MV-4-11 (cell line): ENCODE results near the gene GSTO1.

Source experiments
- DNase-seq: peaks from one replicate; lab custom pipeline; 2025; lab: John Stamatoyannopoulos, UW

Gene GSTO1

GRCh38 chr10:104306897-104307296 is 52.2 kb downstream of the GSTO1 start:
- no peak for DNase-seq

DNA sequence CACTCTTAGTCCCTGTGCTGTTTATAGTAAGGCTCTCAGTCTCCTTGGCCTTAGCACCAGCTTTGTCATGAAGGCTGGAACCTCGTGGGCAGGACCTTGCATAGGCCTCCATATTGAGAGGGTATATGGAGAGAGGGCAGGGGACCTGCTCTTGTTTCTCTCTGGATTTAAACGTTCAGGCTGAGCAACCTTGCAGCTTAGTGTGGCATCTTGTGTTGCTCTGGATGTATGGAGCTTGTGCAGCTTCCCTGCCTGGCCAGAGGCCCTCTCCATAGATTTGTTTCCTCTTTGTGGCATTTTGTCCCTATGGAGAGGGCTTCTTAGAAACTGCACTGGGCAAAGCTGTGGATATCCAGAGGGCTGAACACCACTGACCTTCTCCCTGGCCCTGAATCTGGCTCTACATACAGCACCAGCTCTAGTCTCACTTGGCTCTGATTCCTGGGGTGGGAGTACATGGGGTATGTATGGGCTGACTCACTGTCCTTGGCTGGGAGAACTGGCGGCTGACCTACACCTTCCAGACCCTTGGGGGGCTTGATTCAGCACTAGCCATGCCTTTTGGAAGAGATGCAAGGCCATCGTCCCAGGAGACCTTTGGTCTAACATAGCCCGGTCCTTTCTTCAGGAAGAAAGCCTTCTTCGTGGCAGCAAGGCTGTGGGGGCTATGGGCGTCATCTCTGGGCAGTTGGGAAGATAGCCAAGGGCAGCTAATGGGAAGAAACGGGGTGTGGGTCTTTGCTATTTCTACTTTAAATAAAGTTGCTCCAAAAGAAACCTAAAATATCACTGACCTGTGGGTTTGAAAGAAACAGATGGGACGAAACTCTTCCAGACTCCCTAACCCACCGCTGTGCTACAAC is 53.1 kb downstream of the GSTO1 start:
- no peak for DNase-seq

DNA sequence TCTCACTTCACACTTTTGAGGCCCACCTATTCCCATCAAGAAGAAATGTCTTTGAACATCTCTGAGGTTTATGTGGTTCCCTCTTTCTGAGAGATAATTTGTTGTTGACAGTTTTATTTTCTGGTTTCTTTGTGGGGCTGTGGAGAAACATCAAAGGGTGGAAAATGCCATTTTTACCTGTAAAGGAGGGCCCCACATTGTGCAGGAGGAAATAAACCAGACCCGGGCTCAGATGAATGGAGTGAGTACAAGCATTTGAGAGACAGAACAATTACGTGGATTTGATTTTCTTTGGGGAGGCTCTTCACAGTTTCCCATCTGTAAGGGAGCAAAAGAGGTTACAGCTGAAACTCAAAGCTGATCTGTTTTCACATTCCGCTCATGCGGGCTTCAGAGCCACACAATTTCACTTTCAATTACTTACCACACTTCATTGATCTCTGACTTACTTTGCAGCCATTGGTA is 53.8 kb downstream of the GSTO1 start:
- no peak for DNase-seq

DNA sequence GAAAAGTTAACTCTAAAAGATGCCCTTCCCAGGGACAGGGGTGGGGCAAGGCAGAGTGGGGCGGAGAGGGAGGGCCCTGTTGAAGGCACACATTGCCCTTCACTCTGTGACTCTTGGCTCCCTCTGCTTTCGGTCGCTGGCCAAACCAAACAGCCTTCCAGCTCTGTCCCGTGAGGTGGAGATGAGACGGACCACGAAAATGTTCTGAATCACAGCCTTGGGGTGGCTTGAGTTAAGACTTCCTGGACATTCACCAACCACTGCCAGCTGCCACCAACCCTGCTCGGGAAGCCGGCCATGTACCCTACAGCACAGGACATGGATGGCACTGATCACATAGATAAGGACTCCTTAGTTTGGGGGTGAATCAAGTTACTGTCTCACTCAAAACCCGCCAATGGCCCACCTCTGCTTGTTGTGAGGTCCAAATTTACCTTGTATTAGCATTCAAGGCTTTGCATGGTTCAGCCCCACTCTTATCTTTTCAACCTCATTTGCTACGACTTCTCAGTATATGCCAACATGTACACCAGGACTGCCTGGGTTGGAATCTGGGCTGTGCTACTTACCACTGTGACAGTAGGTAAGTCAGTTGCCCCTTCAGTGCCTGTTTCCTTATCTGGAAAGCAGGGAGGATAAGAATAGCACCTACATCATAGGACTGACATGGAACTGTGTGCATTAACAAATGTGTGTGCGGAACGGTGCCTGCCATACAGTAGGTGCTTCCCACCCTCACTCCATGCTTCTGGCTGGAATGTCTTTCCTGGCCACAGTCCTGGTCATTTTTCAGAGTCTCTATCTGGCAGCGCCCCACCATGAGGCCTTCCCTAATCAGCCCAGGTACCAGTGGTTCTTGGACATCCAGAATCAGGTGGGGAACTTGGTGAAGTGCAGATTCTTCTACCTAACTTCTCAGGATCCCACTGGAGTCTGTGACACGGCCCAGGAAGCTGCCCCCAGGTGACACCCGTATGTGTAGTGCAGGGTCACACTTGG is 55.6 kb downstream of the GSTO1 start:
- DNase-seq, result no peak

DNA sequence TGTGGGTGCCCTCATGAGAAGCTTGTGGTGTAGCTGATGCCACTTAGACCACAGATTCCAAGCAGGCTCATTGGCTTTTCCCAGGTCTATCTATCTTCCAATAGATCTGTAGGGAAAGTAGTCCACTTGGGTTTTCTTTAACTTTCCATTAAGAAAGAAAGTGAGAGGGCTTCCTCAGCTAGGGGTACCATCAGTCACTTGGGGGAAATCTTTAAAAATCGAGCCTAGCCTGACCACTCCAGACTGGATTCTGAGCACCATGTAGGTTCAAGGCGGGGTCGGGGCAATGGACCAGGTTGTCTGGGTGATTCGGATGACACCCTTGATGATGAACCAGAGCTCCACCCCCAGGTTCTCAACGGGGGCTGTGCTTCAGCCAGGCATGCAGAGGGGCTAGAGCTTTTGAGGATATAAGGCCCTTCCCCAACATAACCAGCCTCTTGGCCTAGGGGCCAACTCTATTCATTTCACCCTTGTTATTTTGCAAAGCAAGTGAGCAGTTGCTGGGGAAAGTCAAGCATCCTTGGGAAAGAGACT is 56.6 kb downstream of the GSTO1 start:
- DNase-seq, result no peak

DNA sequence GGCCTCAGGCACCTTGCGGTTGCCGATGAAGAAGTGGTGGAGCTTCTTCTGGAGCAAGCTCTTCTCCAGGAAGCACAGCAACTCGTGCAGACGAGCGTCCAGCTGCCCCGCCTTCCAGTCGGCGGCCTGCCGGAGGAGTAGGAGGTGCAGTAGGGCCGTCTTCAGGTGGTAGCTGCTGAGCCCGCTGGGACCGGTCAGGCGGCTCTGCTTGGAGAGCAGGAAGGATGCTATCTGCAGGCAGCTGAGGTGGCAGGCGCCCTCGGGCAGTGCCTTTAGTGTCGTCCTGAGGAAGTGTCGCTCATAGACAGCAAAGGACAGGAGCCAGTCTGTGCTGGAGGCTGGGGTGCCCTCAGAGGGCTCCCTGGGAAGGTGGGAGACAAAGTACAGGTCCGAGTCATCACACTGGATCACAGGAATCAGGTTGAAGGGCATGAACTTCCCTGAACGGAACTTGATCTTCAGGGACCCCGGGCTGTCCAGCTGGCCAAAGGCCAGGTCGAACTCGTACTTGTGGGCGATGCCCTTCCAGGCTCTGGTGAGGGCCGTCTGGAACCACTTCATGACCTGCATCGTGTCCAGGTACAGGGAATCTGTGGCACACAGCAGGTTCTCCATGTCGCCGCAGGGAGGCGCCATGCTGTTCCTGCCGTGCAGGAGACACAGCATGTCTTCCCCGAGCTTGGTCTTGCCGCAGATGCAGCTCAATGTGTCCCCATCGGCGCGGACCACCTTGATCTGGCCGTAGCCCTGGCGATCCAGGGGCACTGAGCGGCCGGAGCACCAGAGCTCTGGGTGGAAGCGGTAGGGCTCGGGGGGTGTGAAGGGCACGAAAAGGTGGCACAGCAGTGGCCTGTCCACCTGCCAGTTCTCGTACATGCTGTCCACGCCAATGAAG is 60.1 kb downstream of the GSTO1 start:
- no peak for DNase-seq

GRCh38 chr10:104315486-104315921 is 60.8 kb downstream of the GSTO1 start:
- no peak for DNase-seq

GRCh38 chr10:104316321-104317099 is 61.8 kb downstream of the GSTO1 start:
- DNase-seq, result no peak
